HEK293 (cell line): Measurements from ENCODE around the gene ITPR2.

ENCODE experiments used
- CTCF ChIP-seq: fragments of 450-650 bp; formaldehyde crosslinking; IDR thresholded peaks from 2 replicates; pipeline ENCODE4 v1.5.1; 2016; ENCODE audit warnings: missing biosample characterization, missing genetic modification characterization
- HIC1 ChIP-seq: fragments of 450-650 bp; formaldehyde crosslinking; IDR thresholded peaks from 2 replicates; pipeline ENCODE4 v1.5.1; 2016; ENCODE audit warnings: missing biosample characterization, missing genetic modification characterization
- TCF7L2 ChIP-seq: IDR thresholded peaks from 2 replicates; pipeline ENCODE4 v1.6.1; 2011; ENCODE audit warnings: low read depth, mild to moderate bottlenecking, inconsistent platforms, low read length, moderate library complexity, borderline replicate concordance
- TSHZ1 ChIP-seq: fragments of 450-650 bp; formaldehyde crosslinking; IDR thresholded peaks from 2 replicates; pipeline ENCODE4 v1.5.1; 2016; ENCODE audit warnings: missing biosample characterization, missing genetic modification characterization, borderline replicate concordance
- ZBTB26 ChIP-seq: fragments of 450-650 bp; formaldehyde crosslinking; optimal IDR thresholded peaks from 2 replicates; pipeline ENCODE3; 2016; ENCODE audit warnings: missing biosample characterization, mild to moderate bottlenecking, missing genetic modification characterization
- ZNF274 ChIP-seq, 2 experiments: fragments of 200-500 bp in 1 of 2; fragments of 450-650 bp in 1 of 2; sonication (Bioruptor generic) in 1 of 2; formaldehyde crosslinking in 1 of 2; IDR thresholded peaks; 2 replicates each; pipeline versions ENCODE4 v1.5.1 to v1.6.1; 2014 to 2016; ENCODE audit warnings: borderline replicate concordance in 1 of 2, inconsistent platforms in 1 of 2, low read length in 1 of 2, missing biosample characterization in 1 of 2, missing genetic modification characterization in 1 of 2
- ZNF785 ChIP-seq: fragments of 450-650 bp; formaldehyde crosslinking; IDR thresholded peaks from 2 replicates; pipeline ENCODE4 v1.5.1; 2016; ENCODE audit warnings: missing biosample characterization, missing genetic modification characterization
- ZSCAN5A ChIP-seq: fragments of 450-650 bp; formaldehyde crosslinking; IDR thresholded peaks from 2 replicates; pipeline ENCODE4 v1.5.1; 2016; ENCODE audit warnings: missing biosample characterization, missing genetic modification characterization

- TF ChIP-seq TCF7L2 (no peak), CTCF (no peak), ZNF785 (no peak), TSHZ1 (no peak), ZNF274 (IDR thresholded peaks at IDR 0.05; ENCODE audit: low read length) (no peak), ZNF274 (tag by site-specific recombination; IDR thresholded peaks at IDR 0.05; ENCODE audit: borderline replicate concordance) (no peak), ZBTB26 (tag by site-specific recombination) (no peak), ZSCAN5A (tag by site-specific recombination) (no peak), HIC1 (tag by site-specific recombination) (no peak)
Observed at GRCh38 chr12:26813812-26814211, 19.2 kb downstream of the ITPR2 start.
